ENCODE results near the gene RGS9. TPM values are rescaled to one million over a fixed set of nuclear protein-coding genes. Genes with fewer than 3 reads are reported as not detected.

Gene RGS9
- total RNA-seq, 1 experiment from 2014 or later: 0.49 TPM

DNA sequence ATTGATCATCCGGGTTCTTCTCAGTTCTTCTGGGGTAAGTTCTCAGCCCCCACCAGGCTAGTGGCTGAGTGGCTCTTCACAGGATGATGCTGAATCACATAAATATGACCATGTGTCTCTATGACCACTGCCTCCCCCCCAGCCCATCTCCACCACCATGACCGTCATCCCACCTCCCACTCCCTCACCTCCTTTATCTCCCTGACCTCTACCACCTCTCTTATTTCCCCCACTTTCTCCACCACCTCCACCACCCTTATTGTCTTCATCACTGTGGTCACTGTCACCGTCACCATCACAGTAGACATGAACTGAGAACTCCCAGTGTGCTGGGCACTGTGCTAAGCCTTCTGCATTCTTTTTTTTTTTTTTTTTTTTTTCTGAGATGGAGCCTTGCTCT is 32.5 kb downstream of the RGS9 start:
- H3K27me3 Mint-ChIP-seq (ENCODE audit: insufficient read depth, unreplicated experiment): no peaks in the 10 kb centered on the region
- BruUV-seq (replicated peaks): no TSS peak
- TF ChIP-seq, protein P1, sequence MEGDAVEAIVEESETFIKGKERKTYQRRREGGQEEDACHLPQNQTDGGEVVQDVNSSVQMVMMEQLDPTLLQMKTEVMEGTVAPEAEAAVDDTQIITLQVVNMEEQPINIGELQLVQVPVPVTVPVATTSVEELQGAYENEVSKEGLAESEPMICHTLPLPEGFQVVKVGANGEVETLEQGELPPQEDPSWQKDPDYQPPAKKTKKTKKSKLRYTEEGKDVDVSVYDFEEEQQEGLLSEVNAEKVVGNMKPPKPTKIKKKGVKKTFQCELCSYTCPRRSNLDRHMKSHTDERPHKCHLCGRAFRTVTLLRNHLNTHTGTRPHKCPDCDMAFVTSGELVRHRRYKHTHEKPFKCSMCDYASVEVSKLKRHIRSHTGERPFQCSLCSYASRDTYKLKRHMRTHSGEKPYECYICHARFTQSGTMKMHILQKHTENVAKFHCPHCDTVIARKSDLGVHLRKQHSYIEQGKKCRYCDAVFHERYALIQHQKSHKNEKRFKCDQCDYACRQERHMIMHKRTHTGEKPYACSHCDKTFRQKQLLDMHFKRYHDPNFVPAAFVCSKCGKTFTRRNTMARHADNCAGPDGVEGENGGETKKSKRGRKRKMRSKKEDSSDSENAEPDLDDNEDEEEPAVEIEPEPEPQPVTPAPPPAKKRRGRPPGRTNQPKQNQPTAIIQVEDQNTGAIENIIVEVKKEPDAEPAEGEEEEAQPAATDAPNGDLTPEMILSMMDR (IDR thresholded peaks at IDR 0.05; ENCODE audit: unreplicated experiment): no peak
- intact Hi-C loops (cut with micrococcal nuclease): no loop called here
- no peak overlapping the region for H3K4me3 Mint-ChIP-seq (ENCODE audit: unreplicated experiment)
- peaks cover 6% of the 10 kb centered on the region for H3K4me1 Mint-ChIP-seq (ENCODE audit: insufficient read depth, unreplicated experiment)
- no peaks in the 10 kb centered on the region for H3K9me3 Mint-ChIP-seq (ENCODE audit: unreplicated experiment)
- no peaks in the 10 kb centered on the region for H3K36me3 Mint-ChIP-seq (ENCODE audit: insufficient read depth, unreplicated experiment)
- ChIA-PET CTCF (no interaction called here), POLR2A (no interaction called here)
- H3K27ac Mint-ChIP-seq (ENCODE audit: low read depth, unreplicated experiment): no peak overlapping the region
- no peak for DNase-seq (ENCODE audit: unreplicated experiment)

DNA sequence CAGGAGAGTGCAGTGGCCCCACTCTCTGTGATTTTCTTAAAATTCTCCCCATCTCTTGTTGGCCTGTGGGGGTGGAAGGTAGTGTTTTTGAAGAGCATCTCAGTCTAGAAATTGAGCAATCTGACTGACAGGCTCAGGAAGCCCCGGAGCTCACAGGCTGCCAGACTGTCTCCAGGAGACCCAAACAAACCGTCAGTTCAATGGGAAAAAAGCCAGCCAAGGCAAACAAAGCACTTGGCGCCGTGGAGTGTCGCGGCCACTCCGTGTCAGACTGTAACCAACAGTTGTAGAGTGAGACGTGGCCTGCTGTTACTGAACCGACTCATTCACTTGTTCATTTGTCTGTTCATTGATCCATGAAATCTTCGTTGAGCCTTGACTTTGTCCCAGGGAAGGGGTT is 33.7 kb downstream of the RGS9 start:
- Mint-ChIP-seq H3K9me3 (ENCODE audit: unreplicated experiment) (no peaks in the 10 kb centered on the region), H3K27ac (ENCODE audit: low read depth, unreplicated experiment) (no peak overlapping the region), H3K27me3 (ENCODE audit: insufficient read depth, unreplicated experiment) (no peaks in the 10 kb centered on the region), H3K4me3 (ENCODE audit: unreplicated experiment) (no peak overlapping the region), H3K4me1 (ENCODE audit: insufficient read depth, unreplicated experiment) (peaks cover 6% of the 10 kb centered on the region), H3K36me3 (ENCODE audit: insufficient read depth, unreplicated experiment) (no peaks in the 10 kb centered on the region)
- POLR2A ChIA-PET: no interaction called here
- peak; percentile 42 for DNase-seq (ENCODE audit: unreplicated experiment)
- intact Hi-C loops (cut with micrococcal nuclease): no loop called here
- TF ChIP-seq, protein P1 (IDR thresholded peaks at IDR 0.05; ENCODE audit: unreplicated experiment): no peak
- CTCF ChIA-PET: no interaction called here
- BruUV-seq (replicated peaks): no TSS peak

DNA sequence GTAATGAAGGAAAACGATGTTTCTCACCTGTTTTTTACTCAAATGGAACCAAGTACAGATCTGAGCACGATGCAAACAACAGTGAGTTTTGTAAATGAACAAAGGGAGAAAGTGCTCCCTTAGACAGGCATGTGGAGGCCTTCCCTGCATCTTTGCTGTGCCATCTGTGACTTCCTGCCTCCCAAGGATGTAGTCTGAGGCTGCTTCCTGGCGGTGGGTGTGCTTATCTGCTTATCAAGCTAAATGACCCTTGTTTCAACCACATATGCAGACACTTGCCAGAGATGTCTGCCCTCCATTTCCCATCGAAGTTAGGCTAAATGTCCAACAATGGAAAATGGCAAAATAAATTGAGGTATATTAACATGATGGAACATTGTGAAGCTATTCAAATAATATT is 34.6 kb downstream of the RGS9 start:
- Mint-ChIP-seq H3K27ac (ENCODE audit: low read depth, unreplicated experiment) (no peak overlapping the region), H3K27me3 (ENCODE audit: insufficient read depth, unreplicated experiment) (no peaks in the 10 kb centered on the region), H3K9me3 (ENCODE audit: unreplicated experiment) (peaks cover 5% of the 10 kb centered on the region), H3K4me3 (ENCODE audit: unreplicated experiment) (no peak overlapping the region), H3K4me1 (ENCODE audit: insufficient read depth, unreplicated experiment) (peaks cover 6% of the 10 kb centered on the region), H3K36me3 (ENCODE audit: insufficient read depth, unreplicated experiment) (no peaks in the 10 kb centered on the region)
- POLR2A ChIA-PET: interaction anchor here (0.7 kb wide), 1 partner anchor 33 kb away, joined by 3 read pairs; no protein-coding TSS in a partner anchor
- DNase-seq (ENCODE audit: unreplicated experiment): no peak
- intact Hi-C loops (cut with micrococcal nuclease): no loop called here
- CTCF ChIA-PET: interaction anchor here (0.6 to 0.8 kb wide), 3 partner anchors 26 to 1029 kb away, joined by 3 to 4 read pairs (median 3); no protein-coding TSS in a partner anchor
- BruUV-seq (replicated peaks): no TSS peak
- TF ChIP-seq, protein P1 (IDR thresholded peaks at IDR 0.05; ENCODE audit: unreplicated experiment): no peak

DNA sequence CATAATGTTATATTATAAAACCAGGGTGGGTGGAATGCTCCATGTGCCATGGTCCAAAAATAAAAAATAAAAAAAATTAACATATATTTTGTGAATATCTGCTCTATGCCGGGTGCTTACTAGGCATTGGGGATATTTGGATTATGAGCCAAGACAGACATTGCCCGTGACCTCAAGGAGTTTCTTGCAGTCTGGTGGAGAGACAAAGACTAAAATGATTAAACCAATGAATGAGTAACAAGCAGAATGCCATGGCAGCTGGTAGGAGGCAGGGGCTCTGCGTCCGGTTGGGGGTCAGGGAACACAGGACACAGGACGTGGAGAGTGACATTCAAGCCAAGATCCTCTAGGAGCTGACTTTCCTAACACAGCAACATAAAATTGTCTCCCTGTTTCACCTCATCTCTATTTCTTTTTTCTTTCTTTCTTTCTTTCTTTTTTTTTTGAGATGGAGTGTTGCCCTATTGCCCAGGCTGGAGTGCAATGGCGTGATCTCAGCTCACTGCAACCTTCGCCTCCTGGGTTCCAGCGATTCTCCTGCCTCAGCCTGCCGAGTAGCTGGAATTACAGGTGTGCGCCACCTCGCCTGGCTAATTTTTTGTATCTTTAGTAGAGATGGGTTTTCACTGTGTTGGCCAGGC is 35.4 kb downstream of the RGS9 start:
- no peaks in the 10 kb centered on the region for H3K36me3 Mint-ChIP-seq (ENCODE audit: insufficient read depth, unreplicated experiment)
- no peak overlapping the region for H3K27ac Mint-ChIP-seq (ENCODE audit: low read depth, unreplicated experiment)
- intact Hi-C loops (cut with micrococcal nuclease): no loop called here
- H3K9me3 Mint-ChIP-seq (ENCODE audit: unreplicated experiment): peaks cover 13% of the 10 kb centered on the region
- no TSS peak for BruUV-seq (replicated peaks)
- no peaks in the 10 kb centered on the region for H3K27me3 Mint-ChIP-seq (ENCODE audit: insufficient read depth, unreplicated experiment)
- POLR2A ChIA-PET: interaction anchor here (0.7 kb wide), 2 partner anchors 34 to 721 kb away, joined by 3 read pairs; no protein-coding TSS in a partner anchor
- H3K4me3 Mint-ChIP-seq (ENCODE audit: unreplicated experiment): no peak overlapping the region
- CTCF ChIA-PET: interaction anchor here (0.8 kb wide), 1 partner anchor 26 kb away, joined by 4 read pairs; no protein-coding TSS in a partner anchor
- no peak for DNase-seq (ENCODE audit: unreplicated experiment)
- peaks cover 6% of the 10 kb centered on the region for H3K4me1 Mint-ChIP-seq (ENCODE audit: insufficient read depth, unreplicated experiment)
- TF ChIP-seq, protein P1 (IDR thresholded peaks at IDR 0.05; ENCODE audit: unreplicated experiment): no peak
